Fibroblast of upper back skin (primary cell): Measurements from ENCODE around the gene TBK1.

Experiments used
- DNase-seq: peaks from one replicate; pipeline ENCODE4 v3.0.0-alpha.2; 2013

TBK1 gene

DNA sequence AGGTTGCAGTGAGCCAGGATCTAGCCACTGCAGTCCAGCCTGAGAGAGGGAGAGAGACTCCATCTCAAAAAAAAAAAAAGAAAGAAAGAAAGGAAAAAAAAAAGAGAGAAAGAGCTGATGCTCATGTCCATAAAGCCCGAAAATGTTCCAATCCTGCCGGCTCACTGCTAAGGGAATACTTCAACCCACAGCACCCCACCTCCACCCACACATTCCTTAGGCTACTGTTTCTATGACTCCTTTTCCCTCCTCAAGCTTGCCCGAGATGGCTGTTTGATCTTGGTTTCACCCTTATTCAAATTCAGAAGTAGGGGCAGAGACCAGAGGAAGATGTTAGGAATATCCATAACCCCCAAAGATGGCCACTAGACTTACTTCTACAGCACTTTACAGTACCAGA lies 98.8 kb downstream of the TBK1 start:
- no peak for DNase-seq

GRCh38 chr12:64551676-64552075 lies 99.8 kb downstream of the TBK1 start:
- DNase-seq, result no peak
